H9 (cell line): Measurements from ENCODE around the gene ACVR2B. TPM values are rescaled to one million over a fixed set of nuclear protein-coding genes. Genes with fewer than 3 reads are reported as not detected.
A peak's percentile ranks its signal among the peaks of the same experiment; 100 is the strongest.
"Not testable (repeated sequence)": the region's sequence is repeated elsewhere in the genome, so short reads cannot be mapped to it uniquely, and the experiment has no call there.

Source experiments
- DNase-seq: peaks from one replicate; pipeline ENCODE4 v3.0.0-alpha.2; 2017
- H2AFZ ChIP-seq: one replicate; pipeline ENCODE4 v1.6.1; 2013; ENCODE audit warnings: mild to moderate bottlenecking, low read length, control low read depth, moderate library complexity
- H2AK5ac ChIP-seq: 2 replicates; pipeline ENCODE4 v1.6.1; 2013; ENCODE audit warnings: low read length, control low read depth, mixed read lengths; ENCODE audit not compliant: insufficient read length
- H2BK120ac ChIP-seq: one replicate; pipeline ENCODE4 v1.6.1; 2013; ENCODE audit warnings: low read depth, mild to moderate bottlenecking, low read length, control low read depth, inconsistent platforms; ENCODE audit not compliant: poor library complexity, severe bottlenecking
- H2BK12ac ChIP-seq: 2 replicates; pipeline ENCODE4 v1.6.1; 2013; ENCODE audit warnings: low read length, control low read depth, mixed read lengths, low read depth; ENCODE audit not compliant: insufficient read length
- H2BK15ac ChIP-seq: 2 replicates; pipeline ENCODE4 v1.6.1; 2013; ENCODE audit warnings: low read depth, low read length, control low read depth
- H2BK20ac ChIP-seq: one replicate; pipeline ENCODE4 v1.6.1; 2013; ENCODE audit warnings: low read depth, mild to moderate bottlenecking, low read length, control low read depth, inconsistent platforms; ENCODE audit not compliant: poor library complexity, severe bottlenecking
- H2BK5ac ChIP-seq: 2 replicates; pipeline ENCODE4 v1.6.1; 2013; ENCODE audit warnings: low read length, control low read depth, mixed read lengths; ENCODE audit not compliant: insufficient read length
- H3K14ac ChIP-seq: 2 replicates; pipeline ENCODE4 v1.6.1; 2013; ENCODE audit warnings: low read length, control low read depth; ENCODE audit not compliant: insufficient read depth
- H3K18ac ChIP-seq: 2 replicates; pipeline ENCODE4 v1.6.1; 2013; ENCODE audit warnings: low read depth, mild to moderate bottlenecking, mixed read lengths, low read length, control low read depth; ENCODE audit not compliant: insufficient read length
- H3K23ac ChIP-seq: 2 replicates; pipeline ENCODE4 v1.6.1; 2013; ENCODE audit warnings: low read length, control low read depth, mixed read lengths, low read depth; ENCODE audit not compliant: insufficient read length
- H3K23me2 ChIP-seq: 2 replicates; pipeline ENCODE4 v1.6.1; 2013; ENCODE audit warnings: low read depth, mild to moderate bottlenecking, mixed read lengths, low read length, control low read depth; ENCODE audit not compliant: insufficient read length, poor library complexity, severe bottlenecking
- H3K27ac ChIP-seq: 2 replicates; pipeline ENCODE4 v1.5.1; 2013; ENCODE audit warnings: low read length, control low read depth, mixed read lengths, low read depth; ENCODE audit not compliant: insufficient read length
- H3K27me3 ChIP-seq: 2 replicates; pipeline ENCODE4 v1.6.1; 2013; ENCODE audit warnings: low read length, control low read depth, inconsistent platforms; ENCODE audit not compliant: insufficient read depth
- H3K4ac ChIP-seq: 2 replicates; pipeline ENCODE4 v1.6.1; 2013; ENCODE audit warnings: low read depth, mild to moderate bottlenecking, control low read depth, inconsistent platforms, low read length, moderate library complexity
- H3K4me1 ChIP-seq: 2 replicates; pipeline ENCODE4 v1.6.1; 2013; ENCODE audit warnings: low read length, control low read depth, inconsistent platforms; ENCODE audit not compliant: insufficient read depth
- H3K4me2 ChIP-seq: 2 replicates; pipeline ENCODE4 v1.6.1; 2013; ENCODE audit warnings: low read length, control low read depth, mixed read lengths; ENCODE audit not compliant: insufficient read length, insufficient read depth
- H3K56ac ChIP-seq: 2 replicates; pipeline ENCODE4 v1.6.1; 2013; ENCODE audit warnings: low read depth, mild to moderate bottlenecking, mixed read lengths, low read length, control low read depth; ENCODE audit not compliant: insufficient read length
- H3K79me1 ChIP-seq: 2 replicates; pipeline ENCODE4 v1.6.1; 2013; ENCODE audit warnings: low read depth, mild to moderate bottlenecking, moderate library complexity, low read length, control low read depth, inconsistent platforms; ENCODE audit not compliant: insufficient read depth, poor library complexity, severe bottlenecking
- H3K79me2 ChIP-seq: 2 replicates; pipeline ENCODE4 v1.6.1; 2013; ENCODE audit warnings: low read length, control low read depth, inconsistent platforms; ENCODE audit not compliant: insufficient read depth
- H3K9ac ChIP-seq: 2 replicates; pipeline ENCODE4 v1.6.1; 2013; ENCODE audit warnings: low read length, control low read depth, mixed read lengths; ENCODE audit not compliant: insufficient read length; ENCODE audit errors: extremely low read depth
- H3K9me3 ChIP-seq: one replicate; pipeline ENCODE4 v1.6.1; 2013; ENCODE audit warnings: low read depth, low read length, inconsistent platforms; ENCODE audit not compliant: control insufficient read depth
- H3T11ph ChIP-seq: one replicate; pipeline ENCODE4 v1.6.1; 2013; ENCODE audit warnings: mild to moderate bottlenecking, low read length, control low read depth, inconsistent platforms
- H4K20me1 ChIP-seq: one replicate; pipeline ENCODE4 v1.6.1; 2013; ENCODE audit not compliant: control insufficient read depth, insufficient read length, insufficient read depth
- H4K5ac ChIP-seq: 2 replicates; pipeline ENCODE4 v1.6.1; 2013; ENCODE audit warnings: low read depth, mild to moderate bottlenecking, mixed read lengths, low read length, control low read depth; ENCODE audit not compliant: insufficient read length
- H4K8ac ChIP-seq: replicated peaks from 2 replicates; pipeline ENCODE4 v1.6.1; 2013; ENCODE audit warnings: low read length, control low read depth, mixed read lengths, low read depth; ENCODE audit not compliant: insufficient read length
- H4K91ac ChIP-seq: 2 replicates; pipeline ENCODE4 v1.6.1; 2013; ENCODE audit warnings: low read depth, mild to moderate bottlenecking, moderate library complexity, mixed read lengths, low read length, control low read depth; ENCODE audit not compliant: insufficient read length
- H3K27ac Mint-ChIP-seq, 3 experiments: 2 replicates in 2 of 3; 3 replicates in 1 of 3; pipeline ENCODE4 v1.8.0; 2020 to 2021; ENCODE audit warnings: mixed read lengths in 3 of 3, mild to moderate bottlenecking in 1 of 3, moderate library complexity in 1 of 3
- H3K27me3 Mint-ChIP-seq: 2 replicates; pipeline ENCODE4 v1.8.0; 2021; ENCODE audit warnings: low read depth, mild to moderate bottlenecking, moderate library complexity, mixed read lengths
- H3K36me3 Mint-ChIP-seq, 3 experiments: 2 replicates in 2 of 3; 3 replicates in 1 of 3; pipeline ENCODE4 v1.8.0; 2020 to 2021; ENCODE audit warnings: low read depth in 3 of 3, mixed read lengths in 3 of 3; ENCODE audit not compliant: insufficient read depth in 1 of 3
- H3K4me1 Mint-ChIP-seq, 2 experiments: 2 replicates each; pipeline ENCODE4 v1.8.0; 2020; ENCODE audit warnings: mixed read lengths in 2 of 2
- H3K4me3 Mint-ChIP-seq, 2 experiments: 2 replicates in 1 of 2; 3 replicates in 1 of 2; pipeline ENCODE4 v1.8.0; 2020 to 2021; ENCODE audit warnings: mild to moderate bottlenecking in 2 of 2, mixed read lengths in 2 of 2, moderate library complexity in 1 of 2
- H3K9me3 Mint-ChIP-seq, 2 experiments: 2 replicates in 1 of 2; 3 replicates in 1 of 2; pipeline ENCODE4 v1.8.0; 2020; ENCODE audit warnings: mild to moderate bottlenecking in 2 of 2, mixed read lengths in 2 of 2, moderate library complexity in 1 of 2
- WGBS: extraction: QIAGEN DNeasy Blood & Tissue Kit; methylation state at CpG from one replicate; pipeline ENCODE4 v1.1.7; 2013; ENCODE audit warnings: missing lambda C conversion rate, low lambda C conversion rate, mixed read lengths; ENCODE audit not compliant: insufficient read length; ENCODE audit errors: extremely low coverage; 5-methylcytosine and 5-hydroxymethylcytosine counted together
- total RNA-seq: library from RNA; stranded (reverse); gene quantifications from 2 replicates; pipeline ENCODE4 v1.2.1, GENCODE V29; 2021
- TF ChIP-seq, protein P1 (sequence below): fragments of 200-600 bp; sonication (generic); conservative IDR thresholded peaks from 3 replicates; pipeline ENCODE4 v1.8.0; 2021; ENCODE audit warnings: antibody characterized with exemption, mild to moderate bottlenecking

ACVR2B gene
- total RNA-seq, 1 experiment from 2014 or later: 105 TPM

DNA sequence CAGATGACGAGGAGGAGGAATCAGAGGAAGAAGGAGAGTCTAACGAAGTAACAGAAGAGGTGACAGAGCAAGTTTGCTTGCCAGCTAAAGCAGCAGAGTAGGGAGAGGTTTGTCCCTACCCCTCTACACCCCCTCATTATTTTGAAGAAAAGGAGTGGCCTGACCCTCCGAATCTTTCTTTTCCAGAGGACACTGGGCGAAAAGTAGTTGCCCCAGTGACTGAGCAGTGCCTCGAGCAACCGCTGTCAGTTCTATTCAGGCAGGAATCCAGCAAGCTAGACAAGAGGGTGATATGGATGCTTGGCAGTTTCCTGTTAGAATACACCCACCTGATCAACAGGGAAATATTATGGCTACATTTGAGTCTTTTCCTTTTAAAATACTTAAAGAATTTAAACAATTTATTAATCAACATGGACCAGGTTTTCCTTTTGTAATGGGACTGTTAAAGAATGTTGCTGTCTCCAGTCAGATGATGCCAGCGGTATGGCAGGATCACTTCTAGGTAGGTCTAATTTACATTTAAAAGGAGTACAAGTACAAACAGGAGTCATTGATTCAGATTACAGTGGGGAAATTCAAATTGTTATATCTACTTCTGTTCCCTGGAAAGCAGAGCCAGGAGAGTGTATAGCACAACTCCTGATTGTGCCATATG lies 31.9 kb upstream of the ACVR2B start:
- H3K9me3 Mint-ChIP-seq: peaks cover 0 to 2% of the 10 kb centered on the region in 2 experiments; a peak in 1 of 5 replicates
- WGBS: no CpG with 5 or more reads among the region's 7 CpGs

DNA sequence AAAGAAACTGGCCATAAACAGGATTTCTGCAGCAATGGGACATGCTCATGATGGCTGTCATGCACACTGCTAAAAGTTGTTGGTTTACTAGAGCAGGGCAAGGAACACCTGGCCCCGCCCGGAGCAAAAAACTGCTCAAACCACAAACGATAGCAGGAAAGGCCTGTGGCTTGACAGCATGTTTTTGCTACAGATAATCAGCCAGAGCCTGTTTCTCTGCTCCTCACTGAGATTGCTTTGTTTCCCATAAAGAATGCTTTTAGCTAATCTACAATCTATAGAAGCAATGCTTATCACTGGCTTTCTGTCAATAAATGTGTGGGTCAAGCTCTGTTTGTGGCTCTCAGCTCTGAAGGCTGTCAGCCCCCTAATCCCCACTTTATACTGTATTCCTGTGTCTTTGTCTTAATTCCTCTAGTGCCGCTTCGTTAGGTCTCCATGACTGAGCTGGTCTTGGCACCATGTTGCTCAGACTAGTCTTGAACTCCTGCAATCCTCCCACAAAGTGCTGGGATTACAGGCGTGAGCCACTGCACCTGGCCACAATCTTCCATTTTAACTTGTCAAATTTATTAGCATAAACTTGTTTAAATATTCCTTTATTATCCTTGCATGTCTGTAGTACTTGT lies 26.8 kb upstream of the ACVR2B start:
- H2BK12ac ChIP-seq, H3K27ac Mint-ChIP-seq, H3K4me2 ChIP-seq, H3K14ac ChIP-seq, H3K56ac ChIP-seq, H2BK5ac ChIP-seq, H3K4me3 Mint-ChIP-seq, H3K4me1 Mint-ChIP-seq, H4K91ac ChIP-seq, H3K27me3 ChIP-seq, H3K79me2 ChIP-seq, H3K27ac ChIP-seq, H3K79me1 ChIP-seq, H4K5ac ChIP-seq, H2BK20ac ChIP-seq, H3K4ac ChIP-seq, DNase-seq, H3K4me1 ChIP-seq, H3K23ac ChIP-seq, H3K9ac ChIP-seq, H3K23me2 ChIP-seq, H2AFZ ChIP-seq, H2BK15ac ChIP-seq, H4K8ac ChIP-seq, H4K20me1 ChIP-seq, H3K9me3 ChIP-seq, H2BK120ac ChIP-seq, H3K27me3 Mint-ChIP-seq, H2AK5ac ChIP-seq, H3K18ac ChIP-seq, H3T11ph ChIP-seq: not testable (repeated sequence)
- WGBS: no CpG with 5 or more reads among the region's 6 CpGs
- peaks cover 7 to 12% (median 9%) of the 10 kb centered on the region in 3 experiments for H3K36me3 Mint-ChIP-seq
- H3K9me3 Mint-ChIP-seq: peaks cover 19 to 22% of the 10 kb centered on the region in 2 experiments

More for the DNA sequence above, 31.9 kb upstream of the ACVR2B start:
- H3K14ac ChIP-seq: no peak overlapping the region; the same call in 1 of the 2 replicates
- H4K20me1 ChIP-seq: no peaks in the 10 kb centered on the region
- no peak overlapping the region for H2BK20ac ChIP-seq
- H3K9ac ChIP-seq: no peak overlapping the region
- Mint-ChIP-seq H3K27me3 (no peaks in the 10 kb centered on the region), H3K4me3 (no peak overlapping the region), H3K27ac (peak overlapping the region in 2 of 3 experiments; percentile 78 to 87; a peak in 4 of 7 replicates), H3K36me3 (no peaks in the 10 kb centered on the region), H3K4me1 (peaks cover 18 to 20% of the 10 kb centered on the region in 2 experiments)
- H3K27me3 ChIP-seq: no peaks in the 10 kb centered on the region
- no peak overlapping the region for H4K91ac ChIP-seq
- H4K5ac ChIP-seq: no peak overlapping the region
- no peaks in the 10 kb centered on the region for H3K9me3 ChIP-seq
- no peaks in the 10 kb centered on the region for H3K23me2 ChIP-seq
- H2AK5ac ChIP-seq: no peak overlapping the region
- no peak overlapping the region for H3K27ac ChIP-seq
- H3K23ac ChIP-seq: no peak overlapping the region
- TF ChIP-seq, protein P1, sequence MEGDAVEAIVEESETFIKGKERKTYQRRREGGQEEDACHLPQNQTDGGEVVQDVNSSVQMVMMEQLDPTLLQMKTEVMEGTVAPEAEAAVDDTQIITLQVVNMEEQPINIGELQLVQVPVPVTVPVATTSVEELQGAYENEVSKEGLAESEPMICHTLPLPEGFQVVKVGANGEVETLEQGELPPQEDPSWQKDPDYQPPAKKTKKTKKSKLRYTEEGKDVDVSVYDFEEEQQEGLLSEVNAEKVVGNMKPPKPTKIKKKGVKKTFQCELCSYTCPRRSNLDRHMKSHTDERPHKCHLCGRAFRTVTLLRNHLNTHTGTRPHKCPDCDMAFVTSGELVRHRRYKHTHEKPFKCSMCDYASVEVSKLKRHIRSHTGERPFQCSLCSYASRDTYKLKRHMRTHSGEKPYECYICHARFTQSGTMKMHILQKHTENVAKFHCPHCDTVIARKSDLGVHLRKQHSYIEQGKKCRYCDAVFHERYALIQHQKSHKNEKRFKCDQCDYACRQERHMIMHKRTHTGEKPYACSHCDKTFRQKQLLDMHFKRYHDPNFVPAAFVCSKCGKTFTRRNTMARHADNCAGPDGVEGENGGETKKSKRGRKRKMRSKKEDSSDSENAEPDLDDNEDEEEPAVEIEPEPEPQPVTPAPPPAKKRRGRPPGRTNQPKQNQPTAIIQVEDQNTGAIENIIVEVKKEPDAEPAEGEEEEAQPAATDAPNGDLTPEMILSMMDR: no peak
- no peak overlapping the region for H3T11ph ChIP-seq
- no peak overlapping the region for H3K56ac ChIP-seq
- H2BK12ac ChIP-seq: peak overlapping the region; percentile 25
- H2BK15ac ChIP-seq: no peak overlapping the region
- peak; percentile 30 for DNase-seq
- H3K4me1 ChIP-seq: peaks cover 7% of the 10 kb centered on the region; the same call in 1 of the 2 replicates
- H2BK5ac ChIP-seq: no peak overlapping the region
- no peak overlapping the region for H2AFZ ChIP-seq
- H3K4ac ChIP-seq: no peak overlapping the region
- no peak overlapping the region for H4K8ac ChIP-seq
- no peak overlapping the region for H2BK120ac ChIP-seq
- H3K79me1 ChIP-seq: no peaks in the 10 kb centered on the region
- peak overlapping the region; percentile 40 for H3K18ac ChIP-seq
- no peaks in the 10 kb centered on the region for H3K79me2 ChIP-seq
- H3K4me2 ChIP-seq: no peak overlapping the region
